Cortex of kidney (tissue), 1 donor: ENCODE data around the gene TMTC2.
A peak's percentile ranks its signal among the peaks of the same experiment; 100 is the strongest.

ENCODE experiments used
- DNase-seq: peaks from one replicate; lab custom pipeline; 2025; lab: John Stamatoyannopoulos, UW

TMTC2 gene

DNA sequence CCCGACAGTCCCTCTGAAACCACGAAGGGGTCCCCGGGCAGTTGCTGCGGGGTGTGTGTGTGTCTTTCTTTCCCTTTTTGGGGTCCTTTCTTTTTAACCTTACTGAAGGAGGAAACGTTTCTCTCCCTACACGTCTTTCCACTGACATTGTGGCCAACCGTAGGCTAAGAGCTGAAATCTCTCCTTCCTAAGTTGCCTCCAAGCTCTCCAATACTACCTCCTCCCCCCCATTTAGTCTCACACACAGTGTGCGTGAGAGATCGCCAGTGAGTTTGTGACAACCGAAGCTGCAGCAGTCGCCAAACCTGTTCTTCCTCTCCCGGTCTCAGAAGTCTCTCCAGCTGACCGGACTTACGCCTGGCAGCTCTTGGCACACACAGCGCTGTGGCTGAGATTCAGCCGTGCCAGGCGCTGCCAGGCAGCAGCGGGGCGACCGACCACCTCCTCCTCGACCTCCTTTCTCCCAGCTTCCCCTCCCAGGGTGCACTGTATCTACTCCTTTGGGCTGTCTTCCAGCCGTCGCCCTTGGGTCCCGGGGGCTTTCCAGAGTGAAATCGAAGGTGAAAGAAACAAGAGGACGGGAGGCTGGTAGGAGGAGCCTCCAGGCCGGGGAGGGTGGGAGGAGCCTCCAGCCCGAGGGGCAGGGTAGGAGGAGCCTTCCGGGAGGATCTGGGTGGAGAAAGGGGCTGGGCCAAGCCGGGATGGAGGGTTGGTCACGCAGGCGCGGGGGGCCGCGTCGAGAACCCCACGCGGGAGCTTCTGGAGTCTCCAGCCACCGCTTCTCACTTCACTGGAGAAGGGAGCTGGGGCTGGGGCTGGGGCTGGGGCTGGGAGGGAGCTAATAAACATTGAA is at the start of gene TMTC2:
TMTC2 (plus strand) TSS at position 739 of the 853 bp plus-strand sequence.
- DNase-seq, result peak; percentile 39

- no peak for DNase-seq
These were observed 48.4 kb upstream of the TMTC2 start for GRCh38 chr12:82638324-82638723.

DNA sequence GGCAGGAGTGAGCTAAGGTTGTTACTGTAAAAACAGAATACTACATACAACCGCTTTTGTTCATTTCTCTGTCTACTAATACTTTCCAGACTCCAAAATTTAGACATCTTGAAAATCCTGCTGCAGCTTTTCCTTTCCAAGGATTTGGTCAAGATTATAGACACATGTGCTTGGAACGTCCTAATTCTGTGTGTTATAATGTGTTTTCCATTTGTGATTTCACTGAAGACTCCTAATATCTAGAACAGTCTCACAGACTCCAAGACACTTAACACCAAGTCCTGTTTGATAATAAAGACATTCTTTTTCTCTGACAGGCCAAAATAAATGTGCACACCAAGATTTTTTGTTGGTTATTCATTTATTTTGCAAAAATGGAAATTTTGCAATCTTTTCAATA is 41.8 kb upstream of the TMTC2 start:
- DNase-seq, result no peak

DNA sequence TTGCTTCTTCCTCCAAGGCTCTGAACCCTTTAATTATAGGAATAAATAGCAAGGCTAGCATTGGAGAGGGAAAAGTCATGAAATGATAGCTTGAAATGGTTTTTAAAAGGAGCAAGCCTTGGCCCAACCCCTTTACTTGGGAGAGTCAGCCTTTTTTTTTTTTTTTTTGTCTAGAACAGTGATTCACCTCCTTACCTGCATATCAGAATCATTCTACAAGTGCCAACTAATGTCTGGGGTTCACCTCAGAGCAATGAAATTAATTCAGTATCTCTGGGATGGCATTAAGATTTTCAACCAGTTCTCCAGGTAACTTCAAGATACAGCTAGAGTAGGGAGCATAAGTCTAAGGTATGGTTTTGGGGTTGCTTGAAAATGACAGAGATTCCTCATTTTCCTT is 41.3 kb upstream of the TMTC2 start:
- DNase-seq, result no peak

DNA sequence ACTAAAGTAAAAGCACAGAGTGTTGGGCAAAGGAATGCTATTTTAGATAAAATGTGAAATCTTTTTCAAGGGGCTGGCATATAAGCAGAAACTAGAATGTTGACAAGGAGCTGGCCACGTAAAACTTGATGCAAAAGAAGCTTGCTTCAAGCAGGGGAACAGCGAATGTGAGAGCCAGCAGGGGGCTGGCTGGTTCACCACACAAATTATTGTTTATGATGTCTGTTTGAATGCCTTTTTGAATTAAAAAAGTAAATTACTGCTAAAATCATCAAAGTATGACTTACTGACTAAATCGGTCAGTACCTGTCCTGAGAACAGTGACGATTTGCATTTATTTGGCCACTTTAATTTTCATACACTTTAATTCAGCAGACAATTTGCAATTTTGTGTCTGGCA is 38.9 kb upstream of the TMTC2 start:
- DNase-seq, result no peak

GRCh38 chr12:82648259-82648909 is 38.3 kb upstream of the TMTC2 start:
- DNase-seq, result no peak

DNA sequence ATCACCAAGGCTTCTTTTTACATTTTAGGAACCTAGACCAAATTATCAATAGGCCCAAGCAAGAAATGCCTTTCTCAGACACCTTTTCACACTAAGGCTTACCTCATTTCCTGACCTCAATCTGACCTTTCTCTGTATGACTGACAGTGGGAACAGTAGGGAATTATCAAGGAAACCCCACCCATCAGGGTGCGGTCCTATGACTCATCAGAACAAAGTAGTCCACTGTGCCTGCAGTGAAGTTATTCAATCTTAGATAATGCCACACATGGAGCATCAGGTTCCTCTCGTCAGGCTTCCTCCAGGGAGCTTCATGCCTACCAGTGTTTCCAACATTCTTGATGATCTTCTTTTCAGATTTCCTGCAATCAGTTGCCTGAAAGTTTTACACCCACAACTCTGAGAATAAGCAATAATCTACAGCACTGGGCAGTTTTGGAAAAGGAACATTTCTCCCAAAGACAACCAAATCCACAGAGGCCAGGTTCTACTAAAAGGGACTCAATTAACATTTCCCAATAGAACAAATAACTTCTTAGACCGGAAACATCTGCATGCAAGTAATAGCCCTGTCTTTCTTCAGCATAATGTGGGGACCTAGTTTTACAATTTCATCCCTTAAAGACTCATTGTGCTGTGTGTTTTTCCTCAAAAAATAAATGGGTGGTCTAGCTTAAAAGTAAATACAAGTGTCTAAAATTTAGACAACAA is 35.9 kb upstream of the TMTC2 start:
- no peak for DNase-seq

DNA sequence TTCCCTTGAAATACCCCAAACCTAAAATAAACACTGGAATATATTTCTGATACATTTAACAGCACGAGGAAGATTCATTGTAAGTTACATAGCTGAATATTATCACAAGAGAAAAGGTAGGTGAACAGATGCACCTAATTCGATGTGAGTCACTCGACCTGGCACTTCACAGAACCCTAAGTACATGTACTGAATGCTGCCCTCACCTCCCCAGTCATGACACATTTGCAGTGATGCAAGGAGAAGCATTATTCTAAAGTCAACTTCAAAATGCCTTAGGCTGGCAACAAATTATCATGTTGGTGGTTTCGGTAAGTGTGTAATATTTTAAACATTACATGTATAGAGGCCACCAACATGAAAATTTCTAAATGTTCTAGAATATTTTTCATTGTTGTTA is 35.2 kb upstream of the TMTC2 start:
- DNase-seq, result no peak

GRCh38 chr12:82652071-82652470 is 34.6 kb upstream of the TMTC2 start:
- DNase-seq, result no peak

- no peak for DNase-seq
These were observed 31.0 kb upstream of the TMTC2 start for GRCh38 chr12:82655751-82656150.

DNA sequence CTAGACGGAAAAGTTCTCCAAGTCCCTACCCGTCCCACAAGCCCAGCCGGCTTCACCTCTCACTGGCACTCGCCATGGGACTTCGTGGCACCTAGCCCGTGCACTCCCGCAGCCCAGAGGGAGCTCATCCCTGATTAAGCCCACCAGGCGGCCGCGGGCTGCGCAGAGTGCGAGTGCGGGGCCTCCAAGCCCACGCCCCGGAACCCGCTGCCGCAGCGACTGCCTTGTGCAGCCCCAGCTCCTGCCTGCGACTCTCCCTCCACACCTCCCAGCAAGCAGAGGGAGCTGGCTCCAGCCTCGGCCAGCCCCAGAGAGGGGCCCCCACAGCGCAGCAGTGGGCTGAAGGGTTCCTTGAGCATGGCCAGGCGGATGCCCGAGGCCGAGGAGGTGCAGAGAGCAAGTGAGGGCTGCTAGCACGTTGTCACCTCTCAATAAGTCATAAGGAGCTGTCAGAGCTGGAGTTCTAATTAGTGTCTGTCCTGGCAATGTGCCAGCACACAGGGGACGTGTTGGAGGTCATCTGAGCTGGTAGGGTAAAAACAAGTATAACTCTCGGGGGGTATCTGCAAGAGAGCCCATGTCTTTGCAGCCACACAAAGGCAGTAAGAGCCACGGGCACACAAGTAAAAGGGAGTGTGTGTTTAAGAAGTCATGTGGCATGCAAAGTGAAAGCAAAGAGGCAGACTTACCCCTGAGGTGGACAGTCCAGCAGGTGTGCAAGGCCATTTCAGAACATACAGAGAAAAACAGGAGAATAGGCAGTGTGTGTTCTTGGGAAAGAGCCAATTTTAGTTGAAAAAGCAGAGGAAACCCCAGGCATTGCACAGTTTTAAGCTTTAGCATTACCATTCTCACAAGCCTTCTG is 27.1 kb upstream of the TMTC2 start:
- DNase-seq, result no peak

- DNase-seq, result no peak
These were observed 26.0 kb upstream of the TMTC2 start for GRCh38 chr12:82660541-82661325.

DNA sequence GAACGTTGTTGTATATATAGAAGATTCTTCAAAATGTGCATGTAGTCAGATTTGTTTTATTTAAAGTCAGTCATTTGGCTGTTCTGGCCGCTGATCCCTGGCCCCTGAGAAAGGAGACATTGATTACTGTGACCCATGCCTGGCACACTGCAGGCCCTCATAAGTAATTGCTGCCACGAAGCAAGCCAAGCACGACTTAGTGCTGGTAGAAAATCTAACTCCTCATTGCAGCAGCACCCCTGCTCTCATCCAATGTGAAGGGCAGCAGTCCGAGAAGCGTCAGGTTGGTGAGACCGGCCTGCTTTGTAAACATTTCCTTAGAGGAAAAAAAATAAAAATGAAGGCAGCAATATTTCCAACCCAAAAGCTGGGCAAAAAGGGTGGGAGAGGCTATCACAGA is 22.8 kb upstream of the TMTC2 start:
- no peak for DNase-seq

DNA sequence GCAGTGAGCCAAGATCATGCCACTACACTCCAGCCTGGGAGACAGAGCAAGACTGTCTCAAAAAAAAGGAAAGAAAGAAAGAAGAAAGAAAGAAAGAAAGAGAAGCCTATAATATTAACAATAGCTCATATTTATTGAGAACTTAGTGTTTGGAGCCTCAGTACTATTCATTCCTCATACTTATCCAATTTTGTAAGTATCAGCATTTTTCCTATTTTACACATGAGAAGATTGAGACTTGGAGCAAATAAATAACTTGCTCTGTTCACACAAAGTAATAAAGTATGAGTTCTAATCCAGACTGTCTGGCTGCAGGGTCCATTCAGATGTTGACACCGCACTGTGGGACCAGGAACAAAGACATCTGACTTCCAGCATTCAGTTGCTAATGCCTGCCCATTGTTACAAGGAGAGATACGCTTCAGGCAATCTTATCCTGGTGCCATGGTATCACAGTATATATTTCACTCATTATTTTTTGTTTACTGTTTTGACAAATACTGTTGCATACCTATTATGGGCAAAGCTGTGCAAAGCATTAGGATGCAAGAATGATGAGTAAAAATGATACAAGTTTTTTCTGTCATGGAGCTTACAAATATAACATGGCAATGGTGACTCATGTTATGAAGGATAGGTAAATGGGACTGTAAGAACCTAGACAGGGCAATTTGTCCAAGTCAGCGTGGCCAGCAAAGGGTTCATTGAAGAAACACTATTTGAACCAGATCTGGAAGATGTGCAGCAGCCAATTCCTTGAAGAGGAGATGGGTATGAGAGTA is 21.4 kb upstream of the TMTC2 start:
- no peak for DNase-seq

GRCh38 chr12:82666830-82667229 is 19.9 kb upstream of the TMTC2 start:
- DNase-seq, result no peak

DNA sequence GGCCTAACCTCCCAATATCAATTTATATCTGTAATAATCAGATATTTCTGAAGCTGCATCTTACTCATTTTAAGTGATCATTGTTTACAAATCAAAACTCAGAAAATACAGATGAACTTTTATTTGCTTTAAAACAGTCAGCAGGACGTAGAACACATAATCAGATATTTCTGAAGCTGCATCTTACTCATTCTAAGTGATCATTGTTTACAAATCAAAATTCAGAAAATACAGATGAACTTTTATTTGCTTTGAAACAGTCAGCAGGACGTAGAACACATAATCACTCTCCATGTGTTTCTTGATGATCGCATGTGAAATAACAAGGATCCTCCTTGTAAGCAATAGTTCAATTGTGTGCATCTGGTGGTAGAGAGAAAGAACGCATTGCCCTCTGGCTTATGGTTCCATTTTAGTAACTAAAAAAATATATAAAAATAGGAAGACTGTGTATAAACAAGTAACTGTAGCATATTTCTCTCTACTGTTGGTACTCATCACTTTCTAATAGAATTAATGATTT is 15.0 kb upstream of the TMTC2 start:
- no peak for DNase-seq

DNA sequence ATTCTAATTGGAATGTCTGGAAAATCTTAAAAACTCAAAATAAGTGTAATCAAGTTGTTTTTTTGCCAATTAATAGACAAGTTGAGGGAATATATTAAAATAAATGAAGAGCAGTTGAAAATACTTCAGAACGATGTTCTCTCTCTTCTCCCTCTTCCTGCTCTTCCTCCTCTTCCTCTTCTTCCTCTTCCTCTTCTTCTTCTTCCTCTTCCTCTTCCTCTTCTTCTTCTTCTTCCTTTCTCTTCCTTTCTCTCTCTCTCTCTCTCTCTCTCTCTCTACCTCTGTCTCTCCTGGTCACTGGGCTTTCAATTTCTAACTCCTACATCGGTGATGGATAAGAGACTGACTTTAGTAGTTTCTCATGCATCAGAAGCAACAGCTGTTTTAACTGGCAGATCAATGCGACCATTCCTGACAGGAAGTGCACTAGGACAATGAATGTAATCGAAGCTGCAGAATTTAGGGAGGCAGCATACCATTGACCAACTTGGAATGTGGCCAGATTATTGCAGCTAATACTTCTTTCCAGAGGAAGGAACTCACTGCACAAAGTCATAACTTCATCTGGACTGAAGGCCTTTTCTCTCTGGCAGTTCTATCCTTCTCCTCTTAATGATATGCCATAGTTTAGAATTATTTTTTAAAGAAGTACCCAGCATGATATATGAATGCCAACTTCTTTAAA is 13.8 kb upstream of the TMTC2 start:
- DNase-seq, result no peak

DNA sequence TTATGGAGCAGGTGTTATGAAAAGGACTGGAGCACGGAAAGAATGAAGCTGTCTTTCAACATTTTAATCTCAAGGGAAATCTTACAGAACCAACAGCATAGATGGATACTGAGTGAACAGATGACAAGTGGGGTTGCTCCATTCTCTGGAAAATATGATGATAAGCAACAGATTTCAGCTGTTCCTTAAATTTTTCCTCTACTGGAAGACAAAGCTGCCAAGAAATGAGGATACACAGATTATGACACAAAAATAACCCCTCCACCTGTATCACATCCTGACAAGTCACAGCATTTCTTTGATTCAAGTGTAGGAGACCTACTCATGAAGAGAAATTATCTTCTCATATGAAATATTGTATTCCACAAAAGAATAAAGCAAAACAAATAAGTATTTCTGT is 13.0 kb upstream of the TMTC2 start:
- DNase-seq, result no peak

- DNase-seq, result no peak
These were observed 11.5 kb upstream of the TMTC2 start for GRCh38 chr12:82675246-82675645.

DNA sequence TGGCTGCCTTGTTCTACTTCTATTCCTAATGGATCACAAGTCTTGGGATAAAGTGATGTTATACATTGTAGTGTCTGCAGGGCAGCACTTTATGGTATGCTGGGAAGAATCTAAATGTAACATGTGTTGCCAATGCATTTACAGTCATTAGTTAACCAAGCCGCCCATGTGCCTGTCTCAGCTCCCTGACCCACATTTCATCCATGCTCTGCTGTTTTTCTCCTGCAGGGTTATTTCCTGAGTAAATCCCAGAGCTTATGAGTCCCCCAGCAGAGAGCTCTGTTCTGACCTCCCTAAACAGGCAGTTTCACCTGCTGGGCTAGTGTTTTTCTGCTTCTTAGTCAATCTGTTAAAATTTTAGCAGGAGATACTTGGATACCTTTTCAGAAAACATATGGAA is 4.4 kb upstream of the TMTC2 start:
- DNase-seq, result no peak
